ENCODE measurements around the gene WFDC5. TPM values are rescaled to one million over a fixed set of nuclear protein-coding genes. Genes with fewer than 3 reads are reported as not detected.

The WFDC5 gene
- total RNA-seq, 1 donor = not detected

GRCh38 chr20:45154183-45154582 is 39.2 kb upstream of the WFDC5 start:
- no peak for TF ChIP-seq CTCF (IDR thresholded peaks at IDR 0.05; ENCODE audit: extremely low read depth, low read depth, low read length)
- Histone ChIP-seq H3K4me2 (ENCODE audit: insufficient read depth, low read length) (no peak overlapping the region), H3K27ac (ENCODE audit: low read depth, low read length) (no peak overlapping the region), H3K9me3 (ENCODE audit: low read depth, low read length) (no peaks in the 10 kb centered on the region), H2AFZ (ENCODE audit: low read length) (no peak overlapping the region), H3K27me3 (ENCODE audit: insufficient read depth, low read length) (peaks cover 8% of the 10 kb centered on the region), H4K20me1 (ENCODE audit: insufficient read depth, low read length) (no peaks in the 10 kb centered on the region), H3K4me3 (ENCODE audit: insufficient read depth, low read length) (no peak overlapping the region), H3K36me3 (ENCODE audit: insufficient read depth, low read length) (no peaks in the 10 kb centered on the region), H3K79me2 (ENCODE audit: insufficient read depth, low read length) (no peaks in the 10 kb centered on the region), H3K4me1 (ENCODE audit: insufficient read depth, low read length) (peaks cover 9% of the 10 kb centered on the region)
- no peak for DNase-seq (ENCODE audit: insufficient read length, low spot score, missing footprints)

DNA sequence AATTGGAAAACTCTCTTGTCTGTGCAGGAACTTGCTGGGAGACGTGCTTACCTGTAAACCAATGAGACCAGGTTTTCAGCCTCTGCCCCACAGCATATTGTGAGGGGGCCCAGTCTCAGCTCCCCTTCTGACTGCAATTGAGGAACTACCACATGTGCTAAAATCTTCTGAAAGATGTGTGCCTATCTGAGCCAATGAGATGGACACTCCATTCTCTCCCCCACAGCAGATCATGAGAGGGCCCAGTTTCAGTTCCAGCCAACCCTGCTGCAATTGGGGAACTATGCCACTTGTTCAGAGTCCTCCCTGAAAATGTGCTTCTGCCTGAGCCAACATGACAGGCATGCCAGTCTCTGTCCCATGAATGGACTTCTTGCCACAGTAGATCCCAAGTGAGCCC is 38.8 kb upstream of the WFDC5 start:
- no peaks in the 10 kb centered on the region for H3K79me2 ChIP-seq (ENCODE audit: insufficient read depth, low read length)
- no peak for TF ChIP-seq CTCF (IDR thresholded peaks at IDR 0.05; ENCODE audit: extremely low read depth, low read depth, low read length)
- peaks cover 8% of the 10 kb centered on the region for H3K27me3 ChIP-seq (ENCODE audit: insufficient read depth, low read length)
- no peak for DNase-seq (ENCODE audit: insufficient read length, low spot score, missing footprints)
- H3K4me1 ChIP-seq (ENCODE audit: insufficient read depth, low read length) = peaks cover 9% of the 10 kb centered on the region
- no peaks in the 10 kb centered on the region for H4K20me1 ChIP-seq (ENCODE audit: insufficient read depth, low read length)
- H3K36me3 ChIP-seq (ENCODE audit: insufficient read depth, low read length) = no peaks in the 10 kb centered on the region
- H3K4me2 ChIP-seq (ENCODE audit: insufficient read depth, low read length) = no peak overlapping the region
- H3K27ac ChIP-seq (ENCODE audit: low read depth, low read length) = no peak overlapping the region
- no peaks in the 10 kb centered on the region for H3K9me3 ChIP-seq (ENCODE audit: low read depth, low read length)
- no peak overlapping the region for H2AFZ ChIP-seq (ENCODE audit: low read length)
- H3K4me3 ChIP-seq (ENCODE audit: insufficient read depth, low read length) = no peak overlapping the region

DNA sequence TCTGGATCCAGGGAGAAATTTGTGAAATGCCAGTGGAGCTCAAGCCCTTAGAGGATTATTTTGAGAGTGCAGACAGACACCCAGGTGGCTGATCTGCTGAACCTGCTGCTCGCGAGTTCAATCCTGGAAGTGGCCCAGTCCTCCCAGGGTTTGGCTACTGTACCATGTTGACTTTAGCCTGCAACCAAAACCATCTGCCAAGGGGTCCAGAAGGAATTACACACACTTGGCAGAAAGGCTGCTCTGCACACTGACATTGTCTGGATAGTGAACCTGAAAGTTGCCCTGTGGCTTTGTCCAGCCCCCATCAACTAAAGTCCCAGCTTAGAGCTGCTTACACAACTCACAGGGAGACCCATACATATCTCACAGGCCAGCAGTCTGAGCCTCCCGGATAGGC is 38.2 kb upstream of the WFDC5 start:
- Histone ChIP-seq H3K4me2 (ENCODE audit: insufficient read depth, low read length) (no peak overlapping the region), H3K27me3 (ENCODE audit: insufficient read depth, low read length) (peaks cover 8% of the 10 kb centered on the region), H3K79me2 (ENCODE audit: insufficient read depth, low read length) (no peaks in the 10 kb centered on the region), H3K9me3 (ENCODE audit: low read depth, low read length) (no peaks in the 10 kb centered on the region), H3K36me3 (ENCODE audit: insufficient read depth, low read length) (no peaks in the 10 kb centered on the region), H3K27ac (ENCODE audit: low read depth, low read length) (no peak overlapping the region), H2AFZ (ENCODE audit: low read length) (no peak overlapping the region), H3K4me3 (ENCODE audit: insufficient read depth, low read length) (no peak overlapping the region), H4K20me1 (ENCODE audit: insufficient read depth, low read length) (no peaks in the 10 kb centered on the region), H3K4me1 (ENCODE audit: insufficient read depth, low read length) (peaks cover 7% of the 10 kb centered on the region)
- no peak for TF ChIP-seq CTCF (IDR thresholded peaks at IDR 0.05; ENCODE audit: extremely low read depth, low read depth, low read length)
- no peak for DNase-seq (ENCODE audit: insufficient read length, low spot score, missing footprints)

GRCh38 chr20:45152405-45152804 is 37.4 kb upstream of the WFDC5 start:
- no peaks in the 10 kb centered on the region for H3K36me3 ChIP-seq (ENCODE audit: insufficient read depth, low read length)
- H3K4me1 ChIP-seq (ENCODE audit: insufficient read depth, low read length) = no peaks in the 10 kb centered on the region
- H3K27me3 ChIP-seq (ENCODE audit: insufficient read depth, low read length) = peaks cover 8% of the 10 kb centered on the region
- no peak overlapping the region for H3K27ac ChIP-seq (ENCODE audit: low read depth, low read length)
- H4K20me1 ChIP-seq (ENCODE audit: insufficient read depth, low read length) = no peaks in the 10 kb centered on the region
- no peak overlapping the region for H3K4me2 ChIP-seq (ENCODE audit: insufficient read depth, low read length)
- H3K9me3 ChIP-seq (ENCODE audit: low read depth, low read length) = no peaks in the 10 kb centered on the region
- no peak overlapping the region for H3K4me3 ChIP-seq (ENCODE audit: insufficient read depth, low read length)
- no peak for DNase-seq (ENCODE audit: insufficient read length, low spot score, missing footprints)
- no peak for TF ChIP-seq CTCF (IDR thresholded peaks at IDR 0.05; ENCODE audit: extremely low read depth, low read depth, low read length)
- H3K79me2 ChIP-seq (ENCODE audit: insufficient read depth, low read length) = no peaks in the 10 kb centered on the region
- H2AFZ ChIP-seq (ENCODE audit: low read length) = no peak overlapping the region
